ENCODE data around the gene TNRC18.

TNRC18 gene

DNA sequence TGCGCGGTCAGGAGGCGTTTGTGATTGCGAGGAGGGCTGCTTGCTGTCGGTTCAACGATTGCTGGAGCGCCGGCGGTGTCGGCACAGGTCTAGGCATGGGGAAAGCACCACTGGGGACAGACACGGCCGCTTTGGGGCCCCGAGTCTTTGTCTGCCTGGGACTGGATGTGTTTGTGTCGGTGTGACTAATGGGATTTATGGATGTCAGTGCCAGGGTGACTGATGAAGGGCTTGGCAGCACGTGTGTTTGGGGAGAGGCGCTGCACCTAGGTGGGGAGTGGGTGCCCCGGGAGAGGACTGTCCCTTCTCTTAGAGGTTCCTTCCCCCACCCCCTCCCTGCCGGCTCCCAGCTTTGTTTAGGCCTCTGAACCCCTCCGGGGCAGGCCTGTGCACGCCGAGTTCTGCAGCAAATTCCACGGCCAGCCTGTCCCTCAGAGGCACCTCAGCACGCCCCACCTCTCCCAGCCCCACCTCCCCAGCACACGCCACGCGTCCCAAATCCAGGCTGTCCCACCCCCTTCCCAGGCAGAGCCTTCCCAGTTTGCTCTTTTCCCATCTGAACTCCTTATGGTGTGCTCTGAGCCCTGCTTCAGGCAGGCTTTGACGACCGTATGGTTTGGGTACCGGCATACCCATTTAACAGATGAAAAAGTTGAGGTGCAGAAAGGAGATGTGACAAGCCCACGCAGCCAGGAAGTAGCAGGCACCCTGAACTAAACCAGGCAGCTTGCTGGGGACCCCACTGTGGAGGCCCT is 6.4 kb upstream of the TNRC18 start (continued):
- TF ChIP-seq ZNF148 (tag by site-specific recombination; IDR thresholded peaks at IDR 0.05; ENCODE audit: borderline replicate concordance), result no peak
- no peak for TF ChIP-seq REST (tag by site-specific recombination; IDR thresholded peaks at IDR 0.05)
- TF ChIP-seq ZNF140 (tag by site-specific recombination; IDR thresholded peaks at IDR 0.05), result no peak
- TF ChIP-seq ZBTB17 (tag by site-specific recombination; IDR thresholded peaks at IDR 0.05), result 0 out of 2 replicates have a peak, but pooled peaks have one; percentile 18
- TF ChIP-seq ZNF416 (tag by site-specific recombination; IDR thresholded peaks at IDR 0.05), result no peak
- TF ChIP-seq ZNF24 (tag by site-specific recombination; IDR thresholded peaks at IDR 0.05), result no peak
- TF ChIP-seq ZNF529 (tag by site-specific recombination; IDR thresholded peaks at IDR 0.05; ENCODE audit: insufficient replicate concordance), result no peak
- no peak for TF ChIP-seq ELK4 (IDR thresholded peaks at IDR 0.05; ENCODE audit: borderline replicate concordance, low read depth, low read length)
- TF ChIP-seq ZNF202 (tag by site-specific recombination; IDR thresholded peaks at IDR 0.05; ENCODE audit: borderline replicate concordance), result no peak
- TF ChIP-seq ZNF747 (tag by site-specific recombination; IDR thresholded peaks at IDR 0.05), result no peak
- no peak for TF ChIP-seq ZNF623 (tag by site-specific recombination; IDR thresholded peaks at IDR 0.05)
- no peak for TF ChIP-seq ZNF138 (tag by site-specific recombination; IDR thresholded peaks at IDR 0.05; ENCODE audit: borderline replicate concordance)
- TF ChIP-seq RBAK (tag by site-specific recombination; IDR thresholded peaks at IDR 0.05), result no peak
- no peak for TF ChIP-seq ZNF112 (tag by site-specific recombination; IDR thresholded peaks at IDR 0.05)
- TF ChIP-seq ZNF792 (tag by site-specific recombination; IDR thresholded peaks at IDR 0.05), result no peak
- peak; percentile 61; the same call in 1 of the 2 replicates for TF ChIP-seq ZNF600 (tag by site-specific recombination; IDR thresholded peaks at IDR 0.05)
- no peak for TF ChIP-seq ZNF791 (tag by site-specific recombination; IDR thresholded peaks at IDR 0.05)
- TF ChIP-seq ZNF155 (tag by site-specific recombination; IDR thresholded peaks at IDR 0.05), result no peak
- TF ChIP-seq, protein P1, sequence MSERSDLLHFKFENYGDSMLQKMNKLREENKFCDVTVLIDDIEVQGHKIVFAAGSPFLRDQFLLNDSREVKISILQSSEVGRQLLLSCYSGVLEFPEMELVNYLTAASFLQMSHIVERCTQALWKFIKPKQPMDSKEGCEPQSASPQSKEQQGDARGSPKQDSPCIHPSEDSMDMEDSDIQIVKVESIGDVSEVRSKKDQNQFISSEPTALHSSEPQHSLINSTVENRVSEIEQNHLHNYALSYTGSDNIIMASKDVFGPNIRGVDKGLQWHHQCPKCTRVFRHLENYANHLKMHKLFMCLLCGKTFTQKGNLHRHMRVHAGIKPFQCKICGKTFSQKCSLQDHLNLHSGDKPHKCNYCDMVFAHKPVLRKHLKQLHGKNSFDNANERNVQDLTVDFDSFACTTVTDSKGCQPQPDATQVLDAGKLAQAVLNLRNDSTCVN (tag by site-specific recombination; optimal IDR thresholded peaks at IDR 0.05), result peak; percentile 6
- TF ChIP-seq ZNF211 (tag by site-specific recombination; IDR thresholded peaks at IDR 0.05; ENCODE audit: low read depth), result no peak
- no peak for TF ChIP-seq ZNF777 (tag by site-specific recombination; IDR thresholded peaks at IDR 0.05; ENCODE audit: borderline replicate concordance)
- TF ChIP-seq ZBTB6 (tag by site-specific recombination; IDR thresholded peaks at IDR 0.05), result no peak
- TF ChIP-seq KLF9 (tag by site-specific recombination; IDR thresholded peaks at IDR 0.05; ENCODE audit: low read depth), result peak; percentile 55
- no peak for TF ChIP-seq ZNF664 (tag by site-specific recombination; IDR thresholded peaks at IDR 0.05)
- TF ChIP-seq ZNF785 (tag by site-specific recombination; IDR thresholded peaks at IDR 0.05), result no peak
- TF ChIP-seq SCRT1 (tag by site-specific recombination; IDR thresholded peaks at IDR 0.05; ENCODE audit: borderline replicate concordance), result no peak
- TF ChIP-seq ZNF639 (tag by site-specific recombination; IDR thresholded peaks at IDR 0.05), result no peak
- no peak for TF ChIP-seq BCL6B (tag by site-specific recombination; IDR thresholded peaks at IDR 0.05)

Measured in HEK293 (cell line).